HG03196 (cell line): Measurements from ENCODE around the gene HAUS3.
A peak's percentile ranks its signal among the peaks of the same experiment; 100 is the strongest.

Experiments
- ATAC-seq: cut with Tn5 transposase; IDR thresholded peaks from one replicate; pipeline ENCODE4 v1.9.1; 2021; ENCODE audit not compliant: unreplicated experiment

HAUS3 gene

DNA sequence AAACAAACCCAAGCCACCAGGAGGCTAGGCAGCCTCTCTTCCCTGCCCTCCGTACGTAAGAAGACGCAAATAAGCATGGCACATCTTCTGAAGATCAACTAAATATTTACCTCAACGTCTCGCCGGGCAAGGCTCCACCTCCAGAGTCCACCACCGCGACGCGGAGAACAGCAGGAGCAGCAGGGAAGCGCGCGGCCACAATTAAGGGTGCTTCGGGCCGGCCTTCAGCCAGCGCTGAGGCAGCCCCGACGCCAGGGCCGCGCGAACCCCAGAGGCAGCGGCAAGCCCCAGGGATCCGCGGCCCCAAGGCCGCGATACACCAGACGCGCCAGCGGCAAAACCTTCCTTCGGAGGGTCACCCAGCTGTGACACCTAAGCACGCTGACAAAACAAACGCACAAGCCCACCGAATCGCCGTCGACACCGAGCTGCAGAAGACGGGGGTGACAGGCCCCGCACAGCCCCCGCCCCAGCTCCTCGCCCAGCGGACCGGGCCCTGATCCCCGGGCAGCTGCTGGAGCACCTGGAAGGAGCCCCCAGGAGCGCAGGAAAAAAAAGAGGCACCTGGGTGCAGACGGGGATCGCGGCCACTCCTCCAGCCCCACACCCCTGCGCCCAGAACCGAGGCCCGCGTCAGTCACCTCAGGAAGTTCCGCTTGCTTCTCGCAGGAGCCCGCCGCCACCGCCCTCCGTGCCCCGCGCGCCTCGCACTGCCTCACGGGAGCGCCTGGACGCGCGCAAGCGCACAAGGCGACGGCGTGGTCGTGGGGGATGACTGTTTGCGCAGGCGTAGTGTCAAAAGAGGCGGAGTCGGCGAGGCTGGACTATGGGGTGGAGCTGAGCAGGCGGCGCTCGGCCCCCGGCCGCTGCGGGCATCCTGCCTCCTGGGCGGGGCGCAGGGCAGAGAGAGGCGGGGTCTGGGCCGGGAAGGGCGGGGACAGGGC, at the start of gene HAUS3, which contains the start of gene POLN:
Gene HAUS3, minus strand, starts transcription at position 712 of the 944 bp plus-strand sequence. CDS start 1,175 bp downstream, outside the sequence.
Gene POLN, minus strand, starts transcription at position 712 of the 944 bp plus-strand sequence. CDS start 12,890 bp downstream, outside the sequence.
- peak; percentile 80 for ATAC-seq

GRCh38 chr4:2290974-2291704, 49.2 kb upstream of the HAUS3 start:
- ATAC-seq = no peak

- no peak for ATAC-seq
Measured at GRCh38 chr4:2290488-2290887, 48.6 kb upstream of the HAUS3 start.

GRCh38 chr4:2289955-2290333, 48.0 kb upstream of the HAUS3 start:
- ATAC-seq = no peak

DNA sequence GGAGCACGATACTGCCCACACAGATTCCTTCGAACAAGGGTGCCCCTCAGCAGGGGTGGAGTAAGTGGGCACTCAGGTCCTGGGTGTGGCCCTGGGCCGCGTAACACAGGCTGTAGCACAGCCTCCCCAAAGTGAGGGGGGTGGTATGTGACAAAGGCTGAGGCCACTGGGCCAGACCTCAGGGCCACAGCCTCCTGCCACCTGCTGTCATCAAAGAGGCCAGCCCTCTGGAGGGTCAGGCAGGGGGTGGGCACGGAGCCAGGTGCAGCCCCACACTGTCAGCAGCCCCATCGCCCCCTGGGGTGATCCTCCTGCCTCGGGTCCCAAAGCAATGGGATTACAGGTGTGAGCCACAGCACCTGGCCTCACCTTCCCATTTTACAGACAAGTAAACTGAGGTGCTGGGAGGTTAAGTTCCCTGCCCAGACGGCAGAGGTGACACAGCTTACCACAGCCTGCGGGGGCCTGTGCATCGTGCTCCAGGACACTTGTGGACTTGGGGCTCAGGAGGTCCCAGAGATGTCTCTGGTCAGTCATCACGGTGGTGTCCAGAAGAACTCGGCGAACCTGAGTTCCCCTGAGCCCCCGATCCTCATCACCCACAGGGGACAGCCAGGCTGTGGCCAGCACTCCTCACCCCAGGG, 47.5 kb upstream of the HAUS3 start:
- no peak for ATAC-seq

GRCh38 chr4:2288051-2288541, 46.2 kb upstream of the HAUS3 start:
- ATAC-seq = no peak

GRCh38 chr4:2287594-2287915, 45.6 kb upstream of the HAUS3 start:
- ATAC-seq = no peak

GRCh38 chr4:2286904-2287593, 45.1 kb upstream of the HAUS3 start:
- ATAC-seq = no peak

- no peak for ATAC-seq
Measured at GRCh38 chr4:2285613-2286381, 43.9 kb upstream of the HAUS3 start.

DNA sequence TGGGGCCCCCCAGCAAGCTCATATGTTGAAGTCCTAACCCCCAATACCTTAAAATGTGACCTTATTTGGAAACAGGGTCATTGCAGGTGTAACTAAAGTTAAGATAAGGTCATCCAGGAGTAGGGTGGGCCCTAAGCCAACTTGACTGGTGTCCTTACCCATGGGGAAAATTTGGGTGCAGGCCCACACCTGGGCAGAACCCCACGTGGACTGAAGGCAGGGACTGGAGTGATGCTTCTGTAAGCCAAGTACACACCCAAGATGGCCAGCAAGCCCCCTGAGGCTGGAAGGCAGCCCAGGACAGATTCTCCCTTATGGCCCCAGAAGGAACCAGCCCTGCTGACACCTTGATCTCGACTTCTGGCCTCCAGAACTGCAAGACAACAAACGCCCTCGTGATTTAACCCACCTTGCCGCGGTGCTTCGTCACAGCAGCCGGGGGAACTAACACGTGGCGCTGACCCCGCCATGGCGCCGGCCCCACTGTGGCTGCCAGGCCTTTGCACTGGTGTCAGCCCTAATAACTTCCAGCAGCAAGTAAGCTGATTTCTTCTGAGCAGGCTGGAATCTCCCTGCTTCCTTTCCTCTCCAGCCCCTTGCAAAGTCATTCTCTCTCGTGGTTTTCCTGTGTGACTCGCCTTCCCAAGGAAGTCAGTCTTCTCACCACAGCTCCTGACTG, 43.2 kb upstream of the HAUS3 start:
- no peak for ATAC-seq

DNA sequence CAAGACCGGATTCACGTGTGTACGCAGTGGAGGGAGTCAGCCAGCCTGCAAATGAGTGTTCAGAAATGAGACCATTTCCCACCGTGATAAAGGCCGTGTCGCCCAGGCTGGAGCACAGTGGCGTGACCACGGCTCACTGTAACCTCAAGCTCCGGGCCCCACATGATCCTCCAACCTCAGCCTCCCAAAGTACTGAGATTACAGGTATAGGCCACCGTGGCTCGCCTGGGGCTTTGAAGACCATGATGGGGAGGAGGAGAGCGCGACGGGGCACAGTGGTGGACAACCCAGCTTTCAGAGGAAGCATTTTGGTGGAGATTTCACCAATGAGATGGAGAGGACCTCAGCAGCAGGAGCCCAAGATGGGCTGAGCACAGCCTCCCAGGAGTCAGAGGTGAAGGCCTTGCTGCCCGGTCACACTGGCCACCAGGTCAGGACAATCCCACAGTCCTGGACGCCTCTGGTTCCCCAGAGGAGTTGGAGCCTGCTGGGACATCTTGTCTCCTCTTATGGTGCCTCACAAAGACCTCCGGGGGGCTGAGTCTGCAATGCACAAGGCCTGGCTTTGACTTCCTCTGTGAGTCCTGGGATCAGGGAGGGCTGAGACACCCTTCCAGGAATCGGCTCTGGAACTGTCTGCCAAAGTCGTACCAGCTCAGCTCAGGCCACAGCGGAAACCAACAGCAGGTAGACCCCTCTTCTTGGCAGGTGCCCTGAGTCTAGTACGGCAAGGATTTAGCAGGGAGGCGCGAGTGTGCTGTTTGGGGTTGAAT, 42.4 kb upstream of the HAUS3 start:
- ATAC-seq = no peak

DNA sequence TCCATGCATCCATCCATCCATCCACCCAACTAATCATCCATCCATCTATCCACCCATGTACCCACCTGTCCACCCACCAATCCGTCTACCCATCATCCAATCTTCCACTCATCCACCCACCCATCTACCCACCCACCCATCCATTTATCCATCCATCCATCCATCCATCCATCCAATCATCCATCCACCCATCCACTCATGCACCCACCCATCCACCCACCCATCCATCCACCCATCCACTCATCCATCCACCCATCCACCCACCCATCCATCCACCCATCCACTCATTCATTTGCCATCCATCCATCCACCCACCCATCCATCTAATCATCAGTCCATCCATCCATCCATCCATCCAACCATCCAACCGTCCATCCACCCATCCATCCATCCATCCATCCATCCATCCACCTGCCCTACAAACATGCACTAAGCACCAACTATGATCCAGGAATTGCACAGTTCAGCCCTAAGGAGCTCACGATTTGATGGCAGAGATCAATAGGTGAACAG, 41.3 kb upstream of the HAUS3 start:
- ATAC-seq = no peak

- ATAC-seq = peak; percentile 74
Measured at GRCh38 chr4:2281575-2282343, 39.8 kb upstream of the HAUS3 start.

- ATAC-seq = no peak
Measured at GRCh38 chr4:2280531-2281300, 38.8 kb upstream of the HAUS3 start.

DNA sequence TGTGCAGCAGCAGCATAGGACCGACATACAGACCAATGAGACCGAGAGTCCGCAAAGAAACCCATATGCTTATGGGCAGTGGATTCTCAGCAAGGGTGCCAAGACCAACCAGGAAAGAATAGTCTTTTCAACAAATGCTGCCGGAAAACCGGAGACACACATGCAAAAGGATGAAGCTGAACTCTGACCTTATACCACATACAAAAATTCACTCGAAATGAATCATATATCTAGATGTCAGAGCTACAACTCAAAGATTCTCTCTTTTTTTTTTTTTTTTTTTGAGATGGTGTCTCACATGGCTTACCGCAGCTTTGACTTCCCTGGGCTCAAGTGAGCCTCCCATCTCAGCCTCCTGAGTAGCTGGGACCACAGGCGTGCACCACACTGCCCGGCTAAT, 36.0 kb upstream of the HAUS3 start:
- no peak for ATAC-seq

GRCh38 chr4:2276581-2277325, 34.8 kb upstream of the HAUS3 start:
- ATAC-seq = no peak
